ENCODE measurements around the gene CADPS2.

The CADPS2 gene

DNA sequence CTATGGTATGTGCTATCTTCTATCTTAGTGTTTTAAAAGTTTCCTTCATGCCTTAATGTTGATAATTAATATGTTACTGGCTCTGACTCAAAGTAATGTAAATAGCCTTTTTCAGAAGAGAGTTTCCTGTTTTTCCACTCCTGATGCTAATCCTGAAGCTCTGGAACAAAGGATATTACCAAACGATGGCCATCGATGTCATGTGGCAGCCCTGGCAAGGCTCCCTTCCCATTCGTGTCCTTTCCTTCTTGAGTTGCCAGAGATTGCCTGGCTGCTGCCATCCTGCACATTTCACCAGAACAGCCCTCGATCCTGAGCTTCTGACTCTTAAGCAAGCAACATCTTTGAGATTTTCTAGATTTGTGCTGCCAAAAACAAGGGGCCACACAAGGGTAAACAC is 233.4 kb downstream of the CADPS2 start:
- ATAC-seq: no peak

DNA sequence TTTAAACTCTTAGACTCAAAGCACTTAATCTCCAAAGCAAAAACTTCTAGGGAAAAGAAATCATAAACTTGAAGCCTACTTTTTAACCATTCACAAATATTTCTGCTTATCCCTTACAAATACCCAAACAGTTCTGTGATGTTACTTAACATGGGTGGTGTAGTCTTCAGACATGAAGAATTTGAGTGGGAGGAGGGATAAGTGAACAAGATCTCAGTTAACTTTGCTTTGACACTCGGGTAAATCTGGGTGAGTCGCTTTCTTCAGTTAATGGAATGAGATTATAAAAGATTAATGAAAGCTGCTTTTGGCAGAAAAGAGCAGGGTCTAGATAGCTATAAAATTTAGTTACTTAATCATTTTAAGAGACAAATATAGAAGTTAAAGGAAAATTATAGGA is 234.8 kb downstream of the CADPS2 start:
- ATAC-seq: no peak
- TF ChIP-seq ARNTL (CRISPR knock-in tag; IDR thresholded peaks at IDR 0.05; ENCODE audit: borderline replicate concordance, low read depth) (no peak), TOX (CRISPR knock-in tag; IDR thresholded peaks at IDR 0.05; ENCODE audit: borderline replicate concordance) (no peak), ZNF70 (CRISPR knock-in tag; IDR thresholded peaks at IDR 0.05) (no peak), ISL1 (CRISPR knock-in tag; IDR thresholded peaks at IDR 0.05) (no peak), ESRRG (CRISPR knock-in tag; IDR thresholded peaks at IDR 0.05) (no peak), RARB (CRISPR knock-in tag; IDR thresholded peaks at IDR 0.05) (no peak), ZNF8 (CRISPR knock-in tag; IDR thresholded peaks at IDR 0.05) (no peak), GLIS3 (CRISPR knock-in tag; IDR thresholded peaks at IDR 0.05) (no peak), PPARA (CRISPR knock-in tag; IDR thresholded peaks at IDR 0.05; ENCODE audit: borderline replicate concordance) (no peak), CSDC2 (CRISPR knock-in tag; IDR thresholded peaks at IDR 0.05) (no peak), TCF4 (CRISPR knock-in tag; IDR thresholded peaks at IDR 0.05; ENCODE audit: borderline replicate concordance) (no peak), OSR1 (CRISPR knock-in tag; IDR thresholded peaks at IDR 0.05) (no peak), SNAI2 (CRISPR knock-in tag; IDR thresholded peaks at IDR 0.05) (no peak), ZFP3 (CRISPR knock-in tag; IDR thresholded peaks at IDR 0.05) (no peak)
- TF ChIP-seq, protein P1, sequence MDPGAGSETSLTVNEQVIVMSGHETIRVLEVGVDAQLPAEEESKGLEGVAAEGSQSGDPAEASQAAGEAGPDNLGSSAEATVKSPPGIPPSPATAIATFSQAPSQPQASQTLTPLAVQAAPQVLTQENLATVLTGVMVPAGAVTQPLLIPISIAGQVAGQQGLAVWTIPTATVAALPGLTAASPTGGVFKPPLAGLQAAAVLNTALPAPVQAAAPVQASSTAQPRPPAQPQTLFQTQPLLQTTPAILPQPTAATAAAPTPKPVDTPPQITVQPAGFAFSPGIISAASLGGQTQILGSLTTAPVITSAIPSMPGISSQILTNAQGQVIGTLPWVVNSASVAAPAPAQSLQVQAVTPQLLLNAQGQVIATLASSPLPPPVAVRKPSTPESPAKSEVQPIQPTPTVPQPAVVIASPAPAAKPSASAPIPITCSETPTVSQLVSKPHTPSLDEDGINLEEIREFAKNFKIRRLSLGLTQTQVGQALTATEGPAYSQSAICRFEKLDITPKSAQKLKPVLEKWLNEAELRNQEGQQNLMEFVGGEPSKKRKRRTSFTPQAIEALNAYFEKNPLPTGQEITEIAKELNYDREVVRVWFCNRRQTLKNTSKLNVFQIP (CRISPR knock-in tag; IDR thresholded peaks at IDR 0.05; ENCODE audit: borderline replicate concordance, low read depth): no peak
- TF ChIP-seq, protein P2, sequence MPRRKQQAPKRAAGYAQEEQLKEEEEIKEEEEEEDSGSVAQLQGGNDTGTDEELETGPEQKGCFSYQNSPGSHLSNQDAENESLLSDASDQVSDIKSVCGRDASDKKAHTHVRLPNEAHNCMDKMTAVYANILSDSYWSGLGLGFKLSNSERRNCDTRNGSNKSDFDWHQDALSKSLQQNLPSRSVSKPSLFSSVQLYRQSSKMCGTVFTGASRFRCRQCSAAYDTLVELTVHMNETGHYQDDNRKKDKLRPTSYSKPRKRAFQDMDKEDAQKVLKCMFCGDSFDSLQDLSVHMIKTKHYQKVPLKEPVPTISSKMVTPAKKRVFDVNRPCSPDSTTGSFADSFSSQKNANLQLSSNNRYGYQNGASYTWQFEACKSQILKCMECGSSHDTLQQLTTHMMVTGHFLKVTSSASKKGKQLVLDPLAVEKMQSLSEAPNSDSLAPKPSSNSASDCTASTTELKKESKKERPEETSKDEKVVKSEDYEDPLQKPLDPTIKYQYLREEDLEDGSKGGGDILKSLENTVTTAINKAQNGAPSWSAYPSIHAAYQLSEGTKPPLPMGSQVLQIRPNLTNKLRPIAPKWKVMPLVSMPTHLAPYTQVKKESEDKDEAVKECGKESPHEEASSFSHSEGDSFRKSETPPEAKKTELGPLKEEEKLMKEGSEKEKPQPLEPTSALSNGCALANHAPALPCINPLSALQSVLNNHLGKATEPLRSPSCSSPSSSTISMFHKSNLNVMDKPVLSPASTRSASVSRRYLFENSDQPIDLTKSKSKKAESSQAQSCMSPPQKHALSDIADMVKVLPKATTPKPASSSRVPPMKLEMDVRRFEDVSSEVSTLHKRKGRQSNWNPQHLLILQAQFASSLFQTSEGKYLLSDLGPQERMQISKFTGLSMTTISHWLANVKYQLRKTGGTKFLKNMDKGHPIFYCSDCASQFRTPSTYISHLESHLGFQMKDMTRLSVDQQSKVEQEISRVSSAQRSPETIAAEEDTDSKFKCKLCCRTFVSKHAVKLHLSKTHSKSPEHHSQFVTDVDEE (CRISPR knock-in tag; IDR thresholded peaks at IDR 0.05): no peak
- TF ChIP-seq, protein P3, sequence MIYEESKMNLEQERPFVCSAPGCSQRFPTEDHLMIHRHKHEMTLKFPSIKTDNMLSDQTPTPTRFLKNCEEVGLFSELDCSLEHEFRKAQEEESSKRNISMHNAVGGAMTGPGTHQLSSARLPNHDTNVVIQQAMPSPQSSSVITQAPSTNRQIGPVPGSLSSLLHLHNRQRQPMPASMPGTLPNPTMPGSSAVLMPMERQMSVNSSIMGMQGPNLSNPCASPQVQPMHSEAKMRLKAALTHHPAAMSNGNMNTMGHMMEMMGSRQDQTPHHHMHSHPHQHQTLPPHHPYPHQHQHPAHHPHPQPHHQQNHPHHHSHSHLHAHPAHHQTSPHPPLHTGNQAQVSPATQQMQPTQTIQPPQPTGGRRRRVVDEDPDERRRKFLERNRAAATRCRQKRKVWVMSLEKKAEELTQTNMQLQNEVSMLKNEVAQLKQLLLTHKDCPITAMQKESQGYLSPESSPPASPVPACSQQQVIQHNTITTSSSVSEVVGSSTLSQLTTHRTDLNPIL (CRISPR knock-in tag; IDR thresholded peaks at IDR 0.05; ENCODE audit: low read depth): no peak
- TF ChIP-seq, protein P4, sequence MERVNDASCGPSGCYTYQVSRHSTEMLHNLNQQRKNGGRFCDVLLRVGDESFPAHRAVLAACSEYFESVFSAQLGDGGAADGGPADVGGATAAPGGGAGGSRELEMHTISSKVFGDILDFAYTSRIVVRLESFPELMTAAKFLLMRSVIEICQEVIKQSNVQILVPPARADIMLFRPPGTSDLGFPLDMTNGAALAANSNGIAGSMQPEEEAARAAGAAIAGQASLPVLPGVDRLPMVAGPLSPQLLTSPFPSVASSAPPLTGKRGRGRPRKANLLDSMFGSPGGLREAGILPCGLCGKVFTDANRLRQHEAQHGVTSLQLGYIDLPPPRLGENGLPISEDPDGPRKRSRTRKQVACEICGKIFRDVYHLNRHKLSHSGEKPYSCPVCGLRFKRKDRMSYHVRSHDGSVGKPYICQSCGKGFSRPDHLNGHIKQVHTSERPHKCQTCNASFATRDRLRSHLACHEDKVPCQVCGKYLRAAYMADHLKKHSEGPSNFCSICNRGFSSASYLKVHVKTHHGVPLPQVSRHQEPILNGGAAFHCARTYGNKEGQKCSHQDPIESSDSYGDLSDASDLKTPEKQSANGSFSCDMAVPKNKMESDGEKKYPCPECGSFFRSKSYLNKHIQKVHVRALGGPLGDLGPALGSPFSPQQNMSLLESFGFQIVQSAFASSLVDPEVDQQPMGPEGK (CRISPR knock-in tag; IDR thresholded peaks at IDR 0.05; ENCODE audit: borderline replicate concordance): no peak
- TF ChIP-seq, protein P5, sequence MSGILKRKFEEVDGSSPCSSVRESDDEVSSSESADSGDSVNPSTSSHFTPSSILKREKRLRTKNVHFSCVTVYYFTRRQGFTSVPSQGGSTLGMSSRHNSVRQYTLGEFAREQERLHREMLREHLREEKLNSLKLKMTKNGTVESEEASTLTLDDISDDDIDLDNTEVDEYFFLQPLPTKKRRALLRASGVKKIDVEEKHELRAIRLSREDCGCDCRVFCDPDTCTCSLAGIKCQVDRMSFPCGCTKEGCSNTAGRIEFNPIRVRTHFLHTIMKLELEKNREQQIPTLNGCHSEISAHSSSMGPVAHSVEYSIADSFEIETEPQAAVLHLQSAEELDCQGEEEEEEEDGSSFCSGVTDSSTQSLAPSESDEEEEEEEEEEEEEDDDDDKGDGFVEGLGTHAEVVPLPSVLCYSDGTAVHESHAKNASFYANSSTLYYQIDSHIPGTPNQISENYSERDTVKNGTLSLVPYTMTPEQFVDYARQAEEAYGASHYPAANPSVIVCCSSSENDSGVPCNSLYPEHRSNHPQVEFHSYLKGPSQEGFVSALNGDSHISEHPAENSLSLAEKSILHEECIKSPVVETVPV (CRISPR knock-in tag; IDR thresholded peaks at IDR 0.05): no peak

More for the DNA sequence above, 233.4 kb downstream of the CADPS2 start:
- no peak for TF ChIP-seq SNAI2 (CRISPR knock-in tag; IDR thresholded peaks at IDR 0.05)
- TF ChIP-seq BACH2 (CRISPR knock-in tag; IDR thresholded peaks at IDR 0.05; ENCODE audit: borderline replicate concordance): no peak
- TF ChIP-seq CSDC2 (CRISPR knock-in tag; IDR thresholded peaks at IDR 0.05): no peak
- TF ChIP-seq ZNF70 (CRISPR knock-in tag; IDR thresholded peaks at IDR 0.05): no peak

DNA sequence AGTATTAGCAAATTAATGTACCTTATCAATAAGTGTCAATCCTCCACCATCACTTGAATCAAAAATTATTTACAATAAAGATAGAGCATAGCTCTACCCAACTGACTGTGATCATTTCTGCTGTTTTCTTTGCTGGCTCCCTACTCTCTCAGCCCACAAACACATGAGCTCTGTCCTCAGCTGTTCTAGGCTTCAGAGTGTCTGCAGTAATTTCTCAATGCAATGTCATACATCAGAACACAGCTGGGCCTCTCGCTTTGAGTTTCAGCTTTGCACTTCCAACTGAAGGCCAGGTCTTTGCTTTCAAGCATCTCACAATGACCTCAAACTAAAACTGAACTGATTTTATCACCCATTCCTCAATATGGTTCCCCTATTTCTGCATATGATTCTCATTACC is 243.0 kb downstream of the CADPS2 start:
- ATAC-seq: no peak
- TF ChIP-seq, protein P2 (CRISPR knock-in tag; IDR thresholded peaks at IDR 0.05): no peak
- TF ChIP-seq TOX (CRISPR knock-in tag; IDR thresholded peaks at IDR 0.05; ENCODE audit: borderline replicate concordance) (no peak), ZFP30 (CRISPR knock-in tag; IDR thresholded peaks at IDR 0.05) (no peak), ESRRG (CRISPR knock-in tag; IDR thresholded peaks at IDR 0.05) (no peak), OSR1 (CRISPR knock-in tag; IDR thresholded peaks at IDR 0.05) (no peak), CSDC2 (CRISPR knock-in tag; IDR thresholded peaks at IDR 0.05) (no peak), PPARA (CRISPR knock-in tag; IDR thresholded peaks at IDR 0.05; ENCODE audit: borderline replicate concordance) (no peak), SNAI2 (CRISPR knock-in tag; IDR thresholded peaks at IDR 0.05) (no peak), RARB (CRISPR knock-in tag; IDR thresholded peaks at IDR 0.05) (no peak), ZNF8 (CRISPR knock-in tag; IDR thresholded peaks at IDR 0.05) (no peak), ARNTL (CRISPR knock-in tag; IDR thresholded peaks at IDR 0.05; ENCODE audit: borderline replicate concordance, low read depth) (no peak), BACH2 (CRISPR knock-in tag; IDR thresholded peaks at IDR 0.05; ENCODE audit: borderline replicate concordance) (no peak)
- TF ChIP-seq, protein P1 (CRISPR knock-in tag; IDR thresholded peaks at IDR 0.05; ENCODE audit: borderline replicate concordance, low read depth): no peak
- TF ChIP-seq, protein P3 (CRISPR knock-in tag; IDR thresholded peaks at IDR 0.05; ENCODE audit: low read depth): no peak

Data from SK-N-SH treated with all-trans-retinoic acid at 6 μM for 48 hours (cell line).